ENCODE data around the gene SLC14A1.
"Not testable (repeated sequence)": the region's sequence is repeated elsewhere in the genome, so short reads cannot be mapped to it uniquely, and the experiment has no call there.

The SLC14A1 gene

GRCh38 chr18:45741056-45741455 lies 17.1 kb downstream of the SLC14A1 start:
- H3K36me3 ChIP-seq (ENCODE audit: control insufficient read depth in 1 of 2, insufficient read depth in 2 of 2, low read length in 2 of 2) = no peaks in the 10 kb centered on the region
- H3K9me3 ChIP-seq (ENCODE audit: control insufficient read depth in 1 of 2, low read length in 2 of 2) = no peaks in the 10 kb centered on the region
- no peak overlapping the region for H3K4me3 ChIP-seq (ENCODE audit: low read depth in 1 of 2, low read length in 2 of 2)
- H3K27ac ChIP-seq (ENCODE audit: low read length) = no peak overlapping the region
- H3K27me3 ChIP-seq (ENCODE audit: low read depth, low read length) = no peaks in the 10 kb centered on the region
- H3K4me1 ChIP-seq (ENCODE audit: control insufficient read depth in 1 of 2, insufficient read depth in 2 of 2, low read length in 2 of 2) = peaks cover 0 to 4% of the 10 kb centered on the region in 2 donors

GRCh38 chr18:45745817-45746461 lies 22.0 kb downstream of the SLC14A1 start:
- H3K4me3 ChIP-seq (ENCODE audit: low read depth in 1 of 2, low read length in 2 of 2) = no peak overlapping the region
- H3K27me3 ChIP-seq (ENCODE audit: low read depth, low read length) = no peaks in the 10 kb centered on the region
- no peak overlapping the region for H3K27ac ChIP-seq (ENCODE audit: low read length)

GRCh38 chr18:45748501-45748900 lies 24.5 kb downstream of the SLC14A1 start:
- no peak overlapping the region for H3K27ac ChIP-seq (ENCODE audit: low read length)
- no peak overlapping the region for H3K4me3 ChIP-seq (ENCODE audit: low read depth in 1 of 2, low read length in 2 of 2)
- peaks cover 0 to 4% of the 10 kb centered on the region in 2 donors for H3K4me1 ChIP-seq (ENCODE audit: control insufficient read depth in 1 of 2, insufficient read depth in 2 of 2, low read length in 2 of 2)
- H3K9me3 ChIP-seq (ENCODE audit: control insufficient read depth in 1 of 2, low read length in 2 of 2) = no peaks in the 10 kb centered on the region
- no peaks in the 10 kb centered on the region for H3K36me3 ChIP-seq (ENCODE audit: control insufficient read depth in 1 of 2, insufficient read depth in 2 of 2, low read length in 2 of 2)
- H3K27me3 ChIP-seq (ENCODE audit: low read depth, low read length) = no peaks in the 10 kb centered on the region

More at GRCh38 chr18:45745817-45746461, 22.0 kb downstream of the SLC14A1 start:
- H3K36me3 ChIP-seq (ENCODE audit: control insufficient read depth in 1 of 2, insufficient read depth in 2 of 2, low read length in 2 of 2) = no peaks in the 10 kb centered on the region
- H3K9me3 ChIP-seq (ENCODE audit: control insufficient read depth in 1 of 2, low read length in 2 of 2) = no peaks in the 10 kb centered on the region
- H3K4me1 ChIP-seq (ENCODE audit: control insufficient read depth in 1 of 2, insufficient read depth in 2 of 2, low read length in 2 of 2) = peaks cover 0 to 4% of the 10 kb centered on the region in 2 donors

GRCh38 chr18:45749918-45750689 lies 26.1 kb downstream of the SLC14A1 start:
- H3K4me1 ChIP-seq (ENCODE audit: control insufficient read depth in 1 of 2, insufficient read depth in 2 of 2, low read length in 2 of 2) = peaks cover 0 to 2% of the 10 kb centered on the region in 2 donors
- H3K27me3 ChIP-seq (ENCODE audit: low read depth, low read length) = no peaks in the 10 kb centered on the region
- H3K27ac ChIP-seq (ENCODE audit: low read length) = no peak overlapping the region
- H3K36me3 ChIP-seq (ENCODE audit: control insufficient read depth in 1 of 2, insufficient read depth in 2 of 2, low read length in 2 of 2) = no peaks in the 10 kb centered on the region
- no peak overlapping the region for H3K4me3 ChIP-seq (ENCODE audit: low read depth in 1 of 2, low read length in 2 of 2)
- no peaks in the 10 kb centered on the region for H3K9me3 ChIP-seq (ENCODE audit: control insufficient read depth in 1 of 2, low read length in 2 of 2)

GRCh38 chr18:45751766-45752165 lies 27.8 kb downstream of the SLC14A1 start:
- H3K27ac ChIP-seq (ENCODE audit: low read length) = no peak overlapping the region
- no peaks in the 10 kb centered on the region for H3K9me3 ChIP-seq (ENCODE audit: control insufficient read depth in 1 of 2, low read length in 2 of 2)
- no peaks in the 10 kb centered on the region for H3K36me3 ChIP-seq (ENCODE audit: control insufficient read depth in 1 of 2, insufficient read depth in 2 of 2, low read length in 2 of 2)
- H3K4me1 ChIP-seq (ENCODE audit: control insufficient read depth in 1 of 2, insufficient read depth in 2 of 2, low read length in 2 of 2) = no peaks in the 10 kb centered on the region
- no peak overlapping the region for H3K4me3 ChIP-seq (ENCODE audit: low read depth in 1 of 2, low read length in 2 of 2)
- H3K27me3 ChIP-seq (ENCODE audit: low read depth, low read length) = no peaks in the 10 kb centered on the region

- Histone ChIP-seq H3K9me3 (ENCODE audit: control insufficient read depth in 1 of 2, low read length in 2 of 2) (no peaks in the 10 kb centered on the region), H3K4me1 (ENCODE audit: control insufficient read depth in 1 of 2, insufficient read depth in 2 of 2, low read length in 2 of 2) (no peaks in the 10 kb centered on the region), H3K27ac (ENCODE audit: low read length) (no peak overlapping the region), H3K36me3 (ENCODE audit: control insufficient read depth in 1 of 2, insufficient read depth in 2 of 2, low read length in 2 of 2) (no peaks in the 10 kb centered on the region), H3K4me3 (ENCODE audit: low read depth in 1 of 2, low read length in 2 of 2) (no peak overlapping the region), H3K27me3 (ENCODE audit: low read depth, low read length) (no peaks in the 10 kb centered on the region)
Observed at GRCh38 chr18:45752681-45753080, 28.7 kb downstream of the SLC14A1 start.

- Histone ChIP-seq H3K4me3 (ENCODE audit: low read depth in 1 of 2, low read length in 2 of 2) (no peak overlapping the region), H3K27me3 (ENCODE audit: low read depth, low read length) (no peaks in the 10 kb centered on the region), H3K4me1 (ENCODE audit: control insufficient read depth in 1 of 2, insufficient read depth in 2 of 2, low read length in 2 of 2) (no peaks in the 10 kb centered on the region), H3K36me3 (ENCODE audit: control insufficient read depth in 1 of 2, insufficient read depth in 2 of 2, low read length in 2 of 2) (no peaks in the 10 kb centered on the region), H3K27ac (ENCODE audit: low read length) (no peak overlapping the region), H3K9me3 (ENCODE audit: control insufficient read depth in 1 of 2, low read length in 2 of 2) (no peaks in the 10 kb centered on the region)
Observed at GRCh38 chr18:45753286-45753685, 29.3 kb downstream of the SLC14A1 start.

- Histone ChIP-seq H3K9me3 (ENCODE audit: control insufficient read depth in 1 of 2, low read length in 2 of 2) (no peaks in the 10 kb centered on the region), H3K27me3 (ENCODE audit: low read depth, low read length) (no peaks in the 10 kb centered on the region), H3K36me3 (ENCODE audit: control insufficient read depth in 1 of 2, insufficient read depth in 2 of 2, low read length in 2 of 2) (no peaks in the 10 kb centered on the region), H3K27ac (ENCODE audit: low read length) (no peak overlapping the region), H3K4me1 (ENCODE audit: control insufficient read depth in 1 of 2, insufficient read depth in 2 of 2, low read length in 2 of 2) (no peaks in the 10 kb centered on the region), H3K4me3 (ENCODE audit: low read depth in 1 of 2, low read length in 2 of 2) (no peak overlapping the region)
Observed at GRCh38 chr18:45755934-45756333, 32.0 kb downstream of the SLC14A1 start.

GRCh38 chr18:45757005-45757404 lies 33.0 kb downstream of the SLC14A1 start:
- no peaks in the 10 kb centered on the region for H3K4me1 ChIP-seq (ENCODE audit: control insufficient read depth in 1 of 2, insufficient read depth in 2 of 2, low read length in 2 of 2)
- no peak overlapping the region for H3K4me3 ChIP-seq (ENCODE audit: low read depth in 1 of 2, low read length in 2 of 2)
- no peak overlapping the region for H3K27ac ChIP-seq (ENCODE audit: low read length)
- no peaks in the 10 kb centered on the region for H3K27me3 ChIP-seq (ENCODE audit: low read depth, low read length)
- H3K9me3 ChIP-seq (ENCODE audit: control insufficient read depth in 1 of 2, low read length in 2 of 2) = no peaks in the 10 kb centered on the region
- H3K36me3 ChIP-seq (ENCODE audit: control insufficient read depth in 1 of 2, insufficient read depth in 2 of 2, low read length in 2 of 2) = no peaks in the 10 kb centered on the region

GRCh38 chr18:45757644-45758043 lies 33.7 kb downstream of the SLC14A1 start:
- H3K4me3 ChIP-seq (ENCODE audit: low read depth in 1 of 2, low read length in 2 of 2) = not testable (repeated sequence)

GRCh38 chr18:45760462-45761036 lies 36.6 kb downstream of the SLC14A1 start:
- no peaks in the 10 kb centered on the region for H3K27me3 ChIP-seq (ENCODE audit: low read depth, low read length)
- H3K27ac ChIP-seq (ENCODE audit: low read length) = no peak overlapping the region
- no peak overlapping the region for H3K4me3 ChIP-seq (ENCODE audit: low read depth in 1 of 2, low read length in 2 of 2)
- no peaks in the 10 kb centered on the region for H3K36me3 ChIP-seq (ENCODE audit: control insufficient read depth in 1 of 2, insufficient read depth in 2 of 2, low read length in 2 of 2)
- H3K4me1 ChIP-seq (ENCODE audit: control insufficient read depth in 1 of 2, insufficient read depth in 2 of 2, low read length in 2 of 2) = no peaks in the 10 kb centered on the region
- H3K9me3 ChIP-seq (ENCODE audit: control insufficient read depth in 1 of 2, low read length in 2 of 2) = no peaks in the 10 kb centered on the region

More at GRCh38 chr18:45757644-45758043, 33.7 kb downstream of the SLC14A1 start:
- H3K27ac ChIP-seq (ENCODE audit: low read length); H3K27me3 ChIP-seq (ENCODE audit: low read depth, low read length); H3K4me1 ChIP-seq (ENCODE audit: control insufficient read depth in 1 of 2, insufficient read depth in 2 of 2, low read length in 2 of 2); H3K9me3 ChIP-seq (ENCODE audit: control insufficient read depth in 1 of 2, low read length in 2 of 2); H3K36me3 ChIP-seq (ENCODE audit: control insufficient read depth in 1 of 2, insufficient read depth in 2 of 2, low read length in 2 of 2): not testable (repeated sequence)

All from muscle layer of duodenum (tissue), 2 donors.